Measurements from ENCODE around the gene AUTS2.
A peak's percentile ranks its signal among the peaks of the same experiment; 100 is the strongest.

The AUTS2 gene

DNA sequence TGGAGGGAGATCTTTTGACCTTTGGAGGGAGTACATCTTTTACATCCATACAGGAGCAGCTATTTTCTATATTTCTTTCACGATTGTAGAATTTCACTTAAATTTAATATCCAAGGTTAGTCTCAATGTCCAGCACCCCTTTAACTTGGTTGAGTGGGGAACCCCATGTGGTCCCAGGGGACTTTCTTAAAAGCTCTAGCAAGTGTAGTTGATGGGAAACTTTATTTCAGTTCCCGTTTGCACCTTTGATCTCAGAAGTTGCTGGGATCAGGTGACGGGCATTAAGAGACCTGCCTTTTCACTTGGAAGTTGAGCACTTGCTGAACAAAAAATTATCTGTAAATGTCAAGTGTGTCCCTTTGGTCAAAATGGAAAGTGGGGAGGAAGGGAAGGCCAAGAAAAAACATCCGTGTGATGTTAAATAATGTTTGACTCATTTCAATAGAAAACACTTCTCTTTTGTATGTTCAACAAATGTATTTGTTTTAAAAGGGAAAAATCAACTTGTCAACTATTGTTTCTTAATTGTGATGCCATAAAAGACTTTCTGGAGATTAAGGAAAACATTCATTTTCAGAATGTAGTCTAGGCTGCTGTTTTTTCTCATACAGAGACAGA, 1163.5 kb downstream of the AUTS2 start:
- no peak for DNase-seq

DNA sequence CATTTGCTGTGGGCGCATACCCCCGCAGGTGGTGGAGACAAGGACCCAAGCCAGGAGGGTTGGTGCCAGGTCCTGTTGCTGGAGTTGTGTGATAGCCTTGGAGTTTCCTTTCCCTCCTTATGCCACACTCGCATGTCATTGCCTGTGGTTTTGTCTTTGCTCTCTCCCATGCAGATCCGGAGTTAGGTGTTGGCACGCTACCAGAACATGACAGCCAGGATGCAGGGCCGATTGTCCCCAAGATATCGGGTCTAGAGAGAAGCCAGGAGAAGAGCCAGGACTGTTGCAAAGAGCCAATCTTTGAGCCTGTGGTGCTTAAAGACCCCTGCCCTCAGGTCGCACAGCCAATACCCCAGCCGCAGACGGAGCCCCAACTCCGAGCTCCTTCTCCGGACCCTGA, 1164.4 kb downstream of the AUTS2 start:
- no peak for DNase-seq

DNA sequence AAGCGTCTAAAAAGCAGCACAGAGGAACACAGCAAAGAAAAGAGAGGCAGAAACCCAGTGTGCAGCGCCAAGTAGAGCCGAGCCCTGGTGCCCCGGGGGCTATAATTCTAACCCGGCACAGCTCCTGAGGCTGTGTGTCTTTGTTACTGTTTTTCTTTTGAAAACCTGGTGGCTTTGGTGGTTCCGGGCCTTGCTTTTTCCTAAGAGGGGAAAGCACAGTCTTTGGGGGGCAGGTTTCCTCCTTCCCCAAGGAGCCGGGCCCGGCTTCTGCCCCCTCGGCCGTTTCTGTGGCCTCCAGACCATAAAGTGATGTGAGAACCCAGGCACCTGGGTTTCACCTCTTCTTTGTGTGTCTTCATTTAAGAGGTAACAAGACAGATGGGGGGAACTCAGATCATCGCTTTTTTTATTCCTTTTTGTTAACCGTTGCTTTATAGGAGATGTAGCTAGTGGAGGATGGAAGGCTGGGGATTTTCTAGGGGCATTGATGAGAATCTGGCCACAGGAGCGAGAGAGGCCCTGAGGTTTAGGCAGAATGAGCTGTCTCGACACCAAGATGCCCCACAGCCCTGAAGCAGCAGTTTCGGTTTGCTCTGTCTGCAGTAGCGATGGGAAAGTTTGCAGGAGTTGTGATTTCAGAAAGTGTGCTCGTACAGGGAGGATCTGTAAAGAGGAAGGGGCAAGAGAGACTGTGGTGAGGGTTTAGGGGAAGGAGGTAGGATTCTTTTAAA, 1165.9 kb downstream of the AUTS2 start:
- peak; percentile 30 for DNase-seq

- DNase-seq = no peak
These were observed 1166.5 kb downstream of the AUTS2 start for GRCh38 chr7:70764701-70765208.

DNA sequence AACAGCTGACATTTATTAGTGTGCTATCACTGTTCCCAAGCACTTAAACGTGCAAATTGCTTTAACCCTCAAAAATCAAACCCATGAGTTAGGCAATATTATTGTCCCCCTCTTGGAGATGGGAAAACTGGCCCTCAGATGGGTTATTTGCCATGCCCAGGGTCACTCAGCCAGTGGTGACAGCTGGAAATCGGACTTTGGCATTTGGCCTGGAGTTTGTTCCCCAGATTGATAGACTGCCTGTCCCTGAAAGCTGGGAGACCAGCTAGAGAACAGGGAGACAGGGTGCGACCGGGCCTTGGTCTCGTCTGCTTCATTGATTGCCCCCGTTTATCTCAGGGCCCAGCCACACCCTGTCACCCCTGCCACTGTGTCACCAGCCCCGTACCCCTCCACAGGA, 1167.4 kb downstream of the AUTS2 start:
- no peak for DNase-seq

DNA sequence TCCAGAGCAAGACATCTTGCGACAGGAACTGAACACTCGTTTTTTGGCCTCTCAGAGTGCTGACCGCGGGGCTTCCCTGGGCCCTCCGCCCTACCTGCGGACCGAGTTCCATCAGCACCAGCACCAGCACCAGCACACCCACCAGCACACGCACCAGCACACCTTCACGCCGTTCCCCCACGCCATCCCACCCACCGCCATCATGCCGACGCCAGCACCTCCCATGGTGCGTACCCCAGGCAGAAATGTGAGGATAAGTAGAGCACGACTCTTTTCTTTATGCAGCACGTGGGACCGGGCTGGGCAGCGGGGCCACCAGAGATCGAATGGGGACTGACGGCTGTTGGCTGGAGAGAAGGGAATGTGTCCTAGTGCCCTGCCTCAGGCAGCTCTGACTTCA, 1167.8 kb downstream of the AUTS2 start:
- no peak for DNase-seq

DNA sequence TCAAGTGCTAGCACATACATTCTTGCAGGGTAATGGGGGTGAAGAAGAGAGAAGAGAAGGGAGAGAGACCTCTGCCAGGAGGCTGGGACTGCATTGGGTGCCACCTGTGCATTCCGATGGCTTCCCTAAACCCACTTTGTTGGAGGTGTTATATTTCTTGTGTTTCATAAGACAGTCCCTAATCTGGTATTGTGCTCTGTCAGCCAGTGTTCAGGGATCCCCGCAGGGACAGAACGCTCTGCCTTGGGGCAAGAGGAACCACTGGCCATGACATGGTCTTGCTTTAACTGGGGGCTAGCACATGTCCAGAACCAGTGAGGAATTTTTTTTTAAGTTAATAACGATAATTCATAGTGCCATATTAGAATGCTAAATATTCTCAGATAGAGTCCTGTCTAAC, 1168.4 kb downstream of the AUTS2 start:
- DNase-seq = no peak

- no peak for DNase-seq
These were observed 1171.9 kb downstream of the AUTS2 start for GRCh38 chr7:70770154-70770553.

GRCh38 chr7:70771451-70771850, 1173.2 kb downstream of the AUTS2 start:
- no peak for DNase-seq

DNA sequence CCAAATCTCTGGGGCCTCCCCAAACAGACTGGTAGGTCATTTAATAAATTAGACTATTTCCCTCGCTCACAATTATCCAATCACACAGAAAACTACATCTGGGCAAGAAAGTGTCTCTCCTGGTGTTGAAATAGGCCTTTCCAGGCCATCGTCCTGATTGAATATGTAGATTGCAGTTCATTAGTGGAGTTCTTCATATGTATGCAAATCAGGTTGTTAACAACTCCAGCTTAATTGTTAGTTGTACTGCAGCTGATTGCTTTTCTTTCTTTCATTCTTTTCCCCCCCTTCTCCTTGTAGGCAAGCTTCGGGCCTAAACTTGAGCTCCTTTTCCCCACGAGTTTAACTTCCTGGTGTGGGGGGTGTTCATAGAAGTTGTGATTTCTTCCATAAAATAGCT, 1174.6 kb downstream of the AUTS2 start:
- DNase-seq = no peak

DNA sequence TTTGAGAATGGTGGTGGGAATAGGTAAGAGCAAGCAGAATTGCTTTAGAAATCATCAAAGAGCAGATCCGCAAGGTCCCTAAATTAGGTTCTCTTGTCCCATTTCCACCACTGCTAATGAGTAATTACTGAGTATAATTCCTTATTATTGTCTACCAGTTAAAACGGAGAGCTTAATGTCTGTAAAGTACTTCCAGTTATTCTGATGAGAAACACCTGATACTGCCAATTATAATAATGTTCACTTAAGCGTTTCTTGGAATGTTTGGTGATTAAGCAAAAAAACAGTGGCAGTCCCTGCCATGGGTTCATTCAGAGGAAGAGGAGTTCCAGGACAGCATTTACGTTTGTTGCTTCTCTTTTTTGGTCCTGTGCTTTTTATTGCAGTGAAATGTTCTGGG, 1175.1 kb downstream of the AUTS2 start:
- DNase-seq = no peak

- no peak for DNase-seq
These were observed 1176.8 kb downstream of the AUTS2 start for GRCh38 chr7:70774950-70775527.

GRCh38 chr7:70775570-70776156, 1177.4 kb downstream of the AUTS2 start:
- DNase-seq = no peak

GRCh38 chr7:70776627-70777101, 1178.4 kb downstream of the AUTS2 start:
- DNase-seq = peak; percentile 17

GRCh38 chr7:70777251-70777650, 1179.0 kb downstream of the AUTS2 start:
- DNase-seq = no peak

DNA sequence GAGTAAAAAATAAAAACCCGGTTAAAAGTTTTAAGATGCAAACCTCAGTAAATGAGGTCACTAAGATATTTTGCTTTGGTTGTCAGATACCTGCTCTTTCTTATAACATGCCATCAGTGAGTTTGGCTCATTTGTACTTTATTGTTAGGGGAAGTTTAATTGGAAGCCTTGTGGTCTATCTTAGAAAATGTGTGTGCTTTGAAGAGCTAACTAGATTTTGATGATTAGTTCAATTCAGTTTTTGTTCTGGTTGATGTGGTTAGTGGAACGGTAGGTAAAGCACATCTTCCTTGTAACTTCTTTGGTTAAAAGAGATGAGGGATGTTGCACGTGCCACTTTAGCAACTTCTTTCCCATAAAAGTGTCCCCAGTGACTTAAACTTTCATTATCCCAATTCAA, 1180.3 kb downstream of the AUTS2 start:
- no peak for DNase-seq

DNA sequence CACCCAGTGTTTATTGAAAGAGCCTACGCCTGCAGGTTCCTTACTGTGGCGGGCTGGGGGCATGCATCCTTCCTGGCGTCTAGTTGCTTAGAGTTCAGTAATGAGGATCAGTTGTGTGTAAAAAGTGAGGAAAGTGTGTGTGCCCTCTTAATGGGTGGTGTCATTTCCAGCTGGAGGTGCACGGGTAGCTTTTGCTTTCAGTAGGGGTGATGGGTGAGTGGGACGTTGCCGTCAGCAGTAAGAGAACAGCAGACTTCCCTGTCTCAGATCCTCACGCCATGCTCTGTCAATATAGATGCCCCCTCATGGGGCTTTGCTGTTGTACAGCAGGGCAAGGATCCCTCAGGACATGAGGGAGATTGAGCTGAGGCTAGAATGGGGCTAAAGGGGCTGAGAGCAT, 1181.0 kb downstream of the AUTS2 start:
- no peak for DNase-seq

DNA sequence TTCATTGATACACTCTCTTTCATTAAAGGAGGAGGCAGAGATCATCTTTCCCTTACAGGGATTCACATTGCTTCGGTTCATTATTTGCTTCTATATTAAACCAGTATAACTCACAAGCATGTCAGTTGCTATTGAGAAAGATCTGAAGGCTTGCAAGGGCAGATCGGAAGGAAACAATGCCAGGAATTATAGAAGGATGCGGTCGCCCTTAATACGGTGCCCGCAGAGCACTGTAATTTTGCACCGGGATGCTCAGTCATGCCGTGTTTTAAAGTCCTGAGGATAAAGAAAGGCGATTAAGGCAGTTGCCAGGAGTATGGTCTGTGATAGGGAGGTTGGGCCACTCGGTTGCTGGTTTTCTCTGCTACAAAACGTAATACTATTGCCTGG, 1183.6 kb downstream of the AUTS2 start:
- no peak for DNase-seq

DNA sequence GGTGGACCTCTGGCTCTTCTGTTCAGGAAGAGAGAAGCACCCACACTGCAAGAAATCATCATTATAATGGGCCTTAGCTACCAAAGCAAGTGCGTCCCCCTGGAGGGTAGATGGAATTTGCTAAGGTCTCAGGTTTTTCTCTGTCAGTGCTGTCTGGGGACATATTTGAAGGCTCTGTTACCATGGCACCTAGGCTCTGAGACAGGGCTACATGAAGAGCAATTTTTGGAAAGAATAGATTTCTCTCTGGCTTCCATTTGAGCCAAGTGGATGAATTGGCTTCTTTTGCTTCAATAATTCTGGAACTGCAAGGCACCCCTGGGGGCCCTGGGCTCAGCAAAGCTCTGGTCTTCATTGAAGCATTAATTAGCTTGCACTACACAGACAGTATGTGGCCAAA, 1184.5 kb downstream of the AUTS2 start:
- DNase-seq = no peak

DNA sequence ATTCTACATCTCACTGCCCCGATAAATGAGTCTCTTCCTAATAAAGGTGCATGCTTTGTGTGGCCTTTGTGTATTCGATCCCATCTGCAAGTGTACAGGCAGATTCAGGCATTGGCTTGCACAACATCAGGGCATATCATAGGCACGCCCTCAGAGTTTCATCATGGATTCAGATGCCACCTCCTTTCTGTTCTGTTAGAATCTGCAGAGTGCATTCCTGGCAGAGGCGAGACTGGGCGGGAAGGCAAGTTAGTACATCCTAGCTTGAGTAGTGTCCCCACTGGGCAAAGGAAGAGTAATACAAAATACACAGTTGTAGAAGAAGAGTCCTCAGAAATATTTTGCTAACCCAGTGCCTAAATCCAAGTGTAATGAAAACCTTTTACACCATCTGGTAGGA, 1187.2 kb downstream of the AUTS2 start:
- DNase-seq = no peak

DNA sequence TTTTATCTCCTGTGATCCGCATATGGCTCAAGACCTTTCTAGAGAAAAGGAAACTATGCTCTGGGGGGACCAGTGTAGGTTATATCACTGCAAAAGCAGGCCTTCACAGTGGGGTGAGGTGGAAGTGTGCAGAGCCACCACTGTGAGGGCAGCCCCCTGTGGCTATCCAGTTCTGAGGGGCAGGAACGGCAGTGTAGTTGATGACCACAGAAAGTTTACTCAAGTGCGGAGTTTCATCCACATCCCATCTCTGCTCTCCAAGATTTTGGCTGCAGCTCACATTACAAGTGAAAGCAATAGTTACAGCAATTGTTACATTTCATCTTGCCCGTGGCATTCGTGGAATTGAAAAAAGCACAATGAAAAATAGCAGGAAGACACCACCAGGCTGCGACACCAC, 1187.8 kb downstream of the AUTS2 start:
- DNase-seq = no peak

- DNase-seq = no peak
These were observed 1189.0 kb downstream of the AUTS2 start for GRCh38 chr7:70787286-70787685.

GRCh38 chr7:70787771-70788170, 1189.5 kb downstream of the AUTS2 start:
- DNase-seq = no peak

- peak; percentile 36 for DNase-seq
These were observed 1190.0 kb downstream of the AUTS2 start for GRCh38 chr7:70788276-70788675.

Data from stimulated activated CD4-positive, alpha-beta T cell treated with anti-CD3 and anti-CD28 coated beads, Interleukin-4, amount 100 ng/mL, for 24 hours (primary cell).